HG02852 (cell line): ENCODE results near the gene RACK1.
"Not testable (repeated sequence)": the region's sequence is repeated elsewhere in the genome, so short reads cannot be mapped to it uniquely, and the experiment has no call there.

Source experiments
- ATAC-seq: cut with Tn5 transposase; IDR thresholded peaks from one replicate; pipeline ENCODE4 v1.9.1; 2021; ENCODE audit warnings: mild to moderate bottlenecking, moderate library complexity; ENCODE audit not compliant: unreplicated experiment

RACK1 gene

GRCh38 chr5:181217111-181217802 lies 26.4 kb downstream of the RACK1 start:
- no peak for ATAC-seq

DNA sequence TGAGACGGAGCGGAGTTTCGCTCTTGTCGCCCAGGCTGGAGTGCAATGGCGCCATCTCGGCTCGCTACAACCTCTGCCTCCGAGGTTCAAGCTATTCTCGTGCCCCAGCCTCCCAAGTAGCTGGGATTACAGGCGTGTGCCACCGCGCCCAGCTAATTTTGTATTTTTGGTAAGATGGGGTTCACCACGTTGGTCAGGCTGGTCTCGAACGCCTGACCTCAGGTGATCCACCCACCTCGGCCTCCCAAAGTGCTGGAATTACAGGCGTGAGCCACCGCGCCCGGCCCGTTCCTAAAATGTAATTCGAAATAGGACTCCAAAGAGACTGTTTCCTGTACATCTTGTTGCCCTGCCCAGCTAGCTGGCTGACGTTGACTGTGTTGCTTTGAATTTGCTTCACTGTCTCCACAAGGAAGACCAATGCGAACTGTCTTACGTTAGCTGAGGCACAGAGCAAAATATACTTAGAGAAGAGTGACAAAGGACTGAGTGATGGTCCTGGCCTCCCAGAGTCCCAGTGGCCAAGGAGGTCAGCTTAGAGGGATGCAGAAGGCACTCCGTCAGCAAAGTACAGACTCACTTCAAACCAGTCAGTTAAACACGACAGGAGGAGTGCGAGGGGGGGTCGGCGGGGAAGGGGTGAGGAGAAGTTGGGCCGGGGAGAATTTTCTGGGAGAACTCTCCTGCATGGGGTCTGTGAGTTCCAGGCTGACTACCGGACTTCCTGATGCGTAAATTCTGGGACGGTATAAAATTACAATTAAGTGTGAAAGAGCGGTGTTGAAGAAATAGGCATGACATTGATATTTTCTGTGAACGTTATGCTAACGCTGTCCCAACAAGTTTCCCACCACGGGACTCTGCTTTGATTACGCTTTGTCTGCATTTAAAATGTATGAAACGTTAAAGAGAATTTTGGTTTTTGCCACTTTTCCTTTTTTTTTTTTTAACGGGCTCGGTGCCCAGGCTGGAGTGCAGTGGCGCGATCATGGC lies 27.4 kb downstream of the RACK1 start:
- ATAC-seq = no peak

- not testable (repeated sequence) for ATAC-seq
Observed at GRCh38 chr5:181214249-181214648, 29.5 kb downstream of the RACK1 start.

GRCh38 chr5:181212934-181213333 lies 30.8 kb downstream of the RACK1 start:
- ATAC-seq = no peak

- ATAC-seq = no peak
Observed at GRCh38 chr5:181212080-181212479, 31.6 kb downstream of the RACK1 start.

- ATAC-seq = no peak
Observed at GRCh38 chr5:181211208-181211607, 32.5 kb downstream of the RACK1 start.

DNA sequence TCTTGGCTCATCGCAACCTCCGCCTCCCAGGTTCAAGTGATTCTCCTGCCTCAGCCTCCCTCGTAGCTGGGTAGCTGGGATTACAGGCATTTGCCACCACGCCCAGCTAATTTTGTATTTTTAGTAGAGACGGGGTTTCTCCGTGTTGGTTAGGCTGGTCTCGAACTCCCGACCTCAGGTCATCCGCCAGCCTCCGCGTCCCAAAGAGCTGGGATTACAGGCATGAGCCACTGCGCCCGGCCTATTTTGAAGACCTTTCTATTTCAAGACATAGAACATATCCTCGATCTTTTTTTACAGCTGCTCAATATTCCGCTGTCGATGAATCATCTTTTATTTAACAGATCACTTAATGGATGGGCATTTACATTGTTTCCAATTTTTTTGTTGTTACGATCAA lies 33.0 kb downstream of the RACK1 start:
- not testable (repeated sequence) for ATAC-seq

GRCh38 chr5:181210148-181210547 lies 33.6 kb downstream of the RACK1 start:
- not testable (repeated sequence) for ATAC-seq

- ATAC-seq = not testable (repeated sequence)
Observed at GRCh38 chr5:181209006-181209405, 34.7 kb downstream of the RACK1 start.

- ATAC-seq = no peak
Observed at GRCh38 chr5:181207960-181208253, 35.8 kb downstream of the RACK1 start.

GRCh38 chr5:181207214-181207959 lies 36.3 kb downstream of the RACK1 start:
- ATAC-seq = peak; percentile 22

- ATAC-seq = no peak
Observed at GRCh38 chr5:181205761-181206649, 37.7 kb downstream of the RACK1 start.

GRCh38 chr5:181204826-181205760 lies 38.6 kb downstream of the RACK1 start, which contains the start of gene TRIM7:
Gene TRIM7 (minus strand): TSS chr5:181205196. CDS start chr5:181205110, 86 bp downstream.
- ATAC-seq = no peak

DNA sequence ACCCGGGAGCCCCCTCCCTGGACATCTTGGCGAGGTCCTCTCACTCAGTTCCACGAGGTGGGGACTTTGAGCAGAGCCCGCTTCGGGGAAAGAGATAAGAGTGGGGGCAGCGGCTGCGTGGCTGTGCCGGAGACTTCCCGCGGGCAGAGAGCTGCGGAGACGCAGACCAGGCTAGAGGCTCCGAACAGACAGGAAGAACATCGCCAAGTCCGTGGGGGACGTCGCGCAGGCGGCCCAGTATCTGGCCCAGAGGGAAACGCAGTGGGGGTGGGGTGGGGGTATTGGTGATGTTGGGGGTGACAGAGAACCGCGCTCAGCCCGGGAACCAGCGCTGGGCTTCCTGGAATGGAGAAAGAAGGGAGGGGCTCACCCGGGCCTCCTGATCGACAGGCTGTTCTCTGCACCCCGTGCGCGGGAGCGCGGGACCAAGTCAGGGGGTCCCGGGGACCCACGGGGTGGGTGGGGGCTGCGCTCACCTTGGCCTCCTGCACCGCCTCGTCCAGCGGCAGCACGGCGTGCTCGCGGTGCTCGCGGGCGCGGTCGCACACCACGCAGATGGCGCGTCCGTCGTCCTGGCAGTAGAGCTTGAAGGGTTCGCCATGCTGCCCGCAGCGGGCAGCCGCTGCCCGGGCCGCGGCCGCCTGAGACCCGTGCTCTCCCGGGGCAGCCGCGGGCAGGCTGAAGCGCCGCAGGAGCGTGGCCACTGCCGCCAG lies 39.4 kb downstream of the RACK1 start:
- no peak for ATAC-seq

DNA sequence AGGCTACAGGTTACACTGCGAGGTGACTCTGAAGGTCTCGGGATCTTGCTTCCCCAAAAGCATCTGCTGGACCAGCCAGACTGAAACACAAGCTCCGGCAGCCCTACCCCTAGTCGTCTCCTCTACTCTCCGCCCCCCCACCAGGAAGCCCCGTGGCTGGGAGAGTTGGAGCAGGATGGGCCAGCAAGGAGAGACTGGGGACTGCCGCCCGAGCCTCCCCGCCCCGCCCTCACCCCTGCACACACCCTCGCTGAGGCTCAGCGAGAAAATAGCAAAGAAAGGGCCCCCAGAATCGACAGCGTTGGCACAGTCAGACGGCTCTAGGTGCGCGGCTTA lies 40.0 kb downstream of the RACK1 start:
- no peak for ATAC-seq

DNA sequence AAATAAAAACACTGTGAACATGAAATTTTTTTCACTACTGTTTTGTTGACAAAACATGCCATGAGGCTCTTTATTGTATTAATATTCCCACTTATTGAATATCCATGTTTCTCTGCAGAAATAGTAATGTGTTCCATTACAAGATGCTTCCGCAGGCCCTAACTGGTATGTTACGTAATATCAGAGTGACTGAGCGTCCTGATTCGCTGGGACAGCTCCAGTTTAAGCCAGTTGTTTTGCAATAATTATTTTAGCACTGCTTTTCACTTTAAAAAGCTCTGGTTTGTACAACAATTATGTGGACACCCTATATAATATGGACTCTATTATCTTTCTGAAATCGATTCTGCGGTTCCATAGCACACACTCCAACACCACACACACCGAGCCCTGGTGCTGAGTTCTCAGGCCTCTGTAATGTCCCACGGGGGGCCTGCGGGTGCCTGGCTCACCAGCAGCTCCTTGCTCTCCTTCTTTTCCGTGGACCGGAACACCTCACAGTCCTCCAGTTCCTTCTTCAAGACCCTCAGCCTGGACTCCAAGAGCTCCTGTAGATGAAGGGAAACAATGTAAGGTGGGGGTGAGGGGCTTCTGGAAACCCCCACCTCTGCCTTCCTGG lies 40.5 kb downstream of the RACK1 start:
- ATAC-seq = no peak

- ATAC-seq = no peak
Observed at GRCh38 chr5:181200816-181201215, 42.9 kb downstream of the RACK1 start.
